Measurements from ENCODE around the gene RNMT.
A peak's percentile ranks its signal among the peaks of the same experiment; 100 is the strongest.

RNMT gene

DNA sequence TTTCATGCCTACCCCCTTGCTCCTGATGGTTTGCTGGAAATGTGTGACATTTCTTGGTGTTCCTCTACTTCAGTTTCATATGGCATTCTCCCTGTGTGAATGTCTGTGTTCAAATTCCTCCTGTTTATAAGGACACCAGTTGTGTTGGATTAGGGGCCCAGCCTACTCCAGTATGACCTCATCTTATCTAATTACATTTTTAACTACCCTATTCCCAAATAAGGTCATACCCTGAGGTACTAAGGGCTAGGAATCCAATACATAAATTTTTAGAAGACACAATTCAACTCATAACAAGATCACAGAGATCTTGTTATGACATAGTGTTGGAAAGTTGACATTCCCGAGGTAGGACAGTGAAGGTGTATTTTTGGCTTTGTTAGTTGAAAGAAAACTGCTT is 5.6 kb upstream of the RNMT start:
- Histone ChIP-seq H3K79me2 (ENCODE audit: insufficient read depth, low read length) (peaks cover 100% of the 10 kb centered on the region), H3K36me3 (ENCODE audit: low read length) (no peaks in the 10 kb centered on the region), H3K9me2 (replicated peaks; ENCODE audit: insufficient read depth, low read length) (no peaks in the 10 kb centered on the region), H3F3A (ENCODE audit: insufficient read depth) (no peaks in the 10 kb centered on the region), H2AFZ (ENCODE audit: low read depth, low read length, severe bottlenecking) (no peak overlapping the region), H3K9ac (ENCODE audit: low read length) (no peak overlapping the region), H4K20me1 (ENCODE audit: low read depth, low read length) (peaks cover 4% of the 10 kb centered on the region; the same call in 1 of the 2 replicates), H3K9me3 (ENCODE audit: insufficient read depth, low read length) (no peaks in the 10 kb centered on the region), H3K4me3 (ENCODE audit: insufficient read depth, low read length, poor library complexity, severe bottlenecking) (no peak overlapping the region), H3K4me2 (ENCODE audit: low read depth, low read length, poor library complexity, severe bottlenecking) (no peak overlapping the region), H3K27ac (ENCODE audit: low read depth, low read length) (no peak overlapping the region), H3K27me3 (ENCODE audit: low read length) (no peaks in the 10 kb centered on the region)
- TF ChIP-seq, protein P1, sequence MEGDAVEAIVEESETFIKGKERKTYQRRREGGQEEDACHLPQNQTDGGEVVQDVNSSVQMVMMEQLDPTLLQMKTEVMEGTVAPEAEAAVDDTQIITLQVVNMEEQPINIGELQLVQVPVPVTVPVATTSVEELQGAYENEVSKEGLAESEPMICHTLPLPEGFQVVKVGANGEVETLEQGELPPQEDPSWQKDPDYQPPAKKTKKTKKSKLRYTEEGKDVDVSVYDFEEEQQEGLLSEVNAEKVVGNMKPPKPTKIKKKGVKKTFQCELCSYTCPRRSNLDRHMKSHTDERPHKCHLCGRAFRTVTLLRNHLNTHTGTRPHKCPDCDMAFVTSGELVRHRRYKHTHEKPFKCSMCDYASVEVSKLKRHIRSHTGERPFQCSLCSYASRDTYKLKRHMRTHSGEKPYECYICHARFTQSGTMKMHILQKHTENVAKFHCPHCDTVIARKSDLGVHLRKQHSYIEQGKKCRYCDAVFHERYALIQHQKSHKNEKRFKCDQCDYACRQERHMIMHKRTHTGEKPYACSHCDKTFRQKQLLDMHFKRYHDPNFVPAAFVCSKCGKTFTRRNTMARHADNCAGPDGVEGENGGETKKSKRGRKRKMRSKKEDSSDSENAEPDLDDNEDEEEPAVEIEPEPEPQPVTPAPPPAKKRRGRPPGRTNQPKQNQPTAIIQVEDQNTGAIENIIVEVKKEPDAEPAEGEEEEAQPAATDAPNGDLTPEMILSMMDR (IDR thresholded peaks at IDR 0.05; ENCODE audit: insufficient read depth, low read length, poor library complexity, severe bottlenecking): no peak
- no peak for TF ChIP-seq EZH2phosphoT487 (conservative IDR thresholded peaks at IDR 0.05; ENCODE audit: low read length)

DNA sequence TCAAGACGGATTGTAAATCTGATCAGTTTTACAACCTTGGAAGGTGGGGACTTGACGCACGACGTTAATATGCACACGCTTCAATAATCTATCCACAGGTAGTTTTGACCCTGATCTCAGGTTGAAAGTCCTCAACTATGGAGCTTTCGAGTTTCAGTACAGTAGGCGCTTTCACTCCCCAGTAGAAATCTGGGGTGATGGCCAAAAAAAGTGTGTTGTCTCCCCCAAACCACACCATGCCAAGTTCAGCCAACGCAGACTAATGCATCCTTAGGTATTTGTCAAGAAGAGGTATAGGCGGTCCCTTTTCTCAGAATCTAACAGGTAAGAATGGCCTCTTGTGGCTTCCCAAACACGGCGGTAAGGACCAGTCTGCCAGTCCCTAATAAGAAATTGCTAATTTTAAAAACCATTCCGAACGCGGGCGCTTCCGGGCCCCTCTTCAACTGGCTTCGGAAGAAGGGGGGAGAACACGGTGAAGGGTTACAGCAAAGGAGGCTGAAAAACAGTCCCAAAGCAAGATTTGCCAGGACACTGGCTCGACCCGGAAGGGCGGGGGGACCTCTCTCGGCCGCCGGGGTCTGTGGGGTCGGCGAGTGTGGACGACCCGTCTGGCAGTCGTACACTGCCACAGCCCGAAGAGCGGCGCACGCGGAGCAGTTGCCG is 774 bp upstream of the RNMT start:
- H3K9me2 ChIP-seq (replicated peaks; ENCODE audit: insufficient read depth, low read length): no peaks in the 10 kb centered on the region
- peak overlapping the region; percentile 88 for H3K4me2 ChIP-seq (ENCODE audit: low read depth, low read length, poor library complexity, severe bottlenecking)
- peaks cover 95% of the 10 kb centered on the region for H3K79me2 ChIP-seq (ENCODE audit: insufficient read depth, low read length)
- H3K27me3 ChIP-seq (ENCODE audit: low read length): no peaks in the 10 kb centered on the region
- H3K9ac ChIP-seq (ENCODE audit: low read length): peak overlapping the region; percentile 82
- H4K20me1 ChIP-seq (ENCODE audit: low read depth, low read length): 0 out of 2 replicates have a peak, but pooled peaks cover 4% of the 10 kb centered on the region
- no peaks in the 10 kb centered on the region for H3K9me3 ChIP-seq (ENCODE audit: insufficient read depth, low read length)
- H3K36me3 ChIP-seq (ENCODE audit: low read length): no peaks in the 10 kb centered on the region
- no peak for TF ChIP-seq EZH2phosphoT487 (conservative IDR thresholded peaks at IDR 0.05; ENCODE audit: low read length)
- TF ChIP-seq, protein P1 (IDR thresholded peaks at IDR 0.05; ENCODE audit: insufficient read depth, low read length, poor library complexity, severe bottlenecking): no peak
- H3K4me3 ChIP-seq (ENCODE audit: insufficient read depth, low read length, poor library complexity, severe bottlenecking): peak overlapping the region; percentile 97
- H2AFZ ChIP-seq (ENCODE audit: low read depth, low read length, severe bottlenecking): peak overlapping the region; percentile 85
- no peaks in the 10 kb centered on the region for H3F3A ChIP-seq (ENCODE audit: insufficient read depth)
- peak overlapping the region; percentile 24; the same call in 1 of the 2 replicates for H3K27ac ChIP-seq (ENCODE audit: low read depth, low read length)

DNA sequence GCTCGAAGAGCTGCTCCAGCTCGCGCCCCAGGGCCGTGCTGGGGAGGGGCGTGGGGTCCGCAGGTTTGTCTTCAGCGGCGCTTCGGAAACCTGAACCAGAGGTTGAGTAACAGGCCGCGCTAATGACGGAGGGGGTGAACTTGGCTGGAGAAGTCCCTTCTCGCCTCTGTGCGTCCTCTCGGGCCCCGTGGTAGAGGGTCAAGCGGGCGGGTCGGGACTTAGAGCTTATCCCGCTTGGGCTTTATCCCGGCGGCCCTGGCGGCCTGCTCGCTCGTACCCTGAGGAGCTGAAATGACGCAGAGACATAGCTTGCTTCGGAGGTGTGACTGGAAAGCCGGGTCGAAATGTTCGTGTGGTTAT is 479 bp downstream of the RNMT start:
- Histone ChIP-seq H3K9me3 (ENCODE audit: insufficient read depth, low read length) (no peaks in the 10 kb centered on the region), H3K27me3 (ENCODE audit: low read length) (no peaks in the 10 kb centered on the region), H3K9me2 (replicated peaks; ENCODE audit: insufficient read depth, low read length) (no peaks in the 10 kb centered on the region), H3K4me2 (ENCODE audit: low read depth, low read length, poor library complexity, severe bottlenecking) (peak overlapping the region; percentile 89), H3K27ac (ENCODE audit: low read depth, low read length) (no peak overlapping the region), H3F3A (ENCODE audit: insufficient read depth) (no peaks in the 10 kb centered on the region), H4K20me1 (ENCODE audit: low read depth, low read length) (0 out of 2 replicates have a peak, but pooled peaks cover 4% of the 10 kb centered on the region), H3K79me2 (ENCODE audit: insufficient read depth, low read length) (peaks cover 85% of the 10 kb centered on the region), H2AFZ (ENCODE audit: low read depth, low read length, severe bottlenecking) (peak overlapping the region; percentile 85), H3K4me3 (ENCODE audit: insufficient read depth, low read length, poor library complexity, severe bottlenecking) (peak overlapping the region; percentile 97), H3K36me3 (ENCODE audit: low read length) (no peaks in the 10 kb centered on the region; the same call in 1 of the 2 replicates), H3K9ac (ENCODE audit: low read length) (peak overlapping the region; percentile 82)
- TF ChIP-seq, protein P1 (IDR thresholded peaks at IDR 0.05; ENCODE audit: insufficient read depth, low read length, poor library complexity, severe bottlenecking): no peak
- no peak for TF ChIP-seq EZH2phosphoT487 (conservative IDR thresholded peaks at IDR 0.05; ENCODE audit: low read length)
